Activated CD8-positive, alpha-beta memory T cell treated with anti-CD3 and anti-CD28 coated beads for 36 hours (primary cell): ENCODE data around the gene NAGK. TPM values are rescaled to one million over a fixed set of nuclear protein-coding genes. Genes with fewer than 3 reads are reported as not detected.
"Not testable (repeated sequence)": the region's sequence is repeated elsewhere in the genome, so short reads cannot be mapped to it uniquely, and the experiment has no call there.

Experiments used
- CTCF ChIA-PET: fragments of 350-600 bp; sonication (Branson Sonifier 250); formaldehyde crosslinking; loops from one replicate; lab custom pipeline; 2021; ENCODE audit warnings: antibody characterized with exemption; lab: Charles Lee
- POLR2A ChIA-PET: fragments of 350-600 bp; sonication (Branson Sonifier 250); formaldehyde crosslinking; loops from one replicate; lab custom pipeline; 2021; ENCODE audit warnings: antibody characterized with exemption; lab: Charles Lee
- total RNA-seq, 2 experiments: library from RNA; stranded (reverse); gene quantifications; one replicate each; pipeline ENCODE4 v1.2.3, GENCODE V29; 2021

NAGK gene
- total RNA-seq, 2 experiments from 2014 or later, result 58.9 to 67.9 TPM

DNA sequence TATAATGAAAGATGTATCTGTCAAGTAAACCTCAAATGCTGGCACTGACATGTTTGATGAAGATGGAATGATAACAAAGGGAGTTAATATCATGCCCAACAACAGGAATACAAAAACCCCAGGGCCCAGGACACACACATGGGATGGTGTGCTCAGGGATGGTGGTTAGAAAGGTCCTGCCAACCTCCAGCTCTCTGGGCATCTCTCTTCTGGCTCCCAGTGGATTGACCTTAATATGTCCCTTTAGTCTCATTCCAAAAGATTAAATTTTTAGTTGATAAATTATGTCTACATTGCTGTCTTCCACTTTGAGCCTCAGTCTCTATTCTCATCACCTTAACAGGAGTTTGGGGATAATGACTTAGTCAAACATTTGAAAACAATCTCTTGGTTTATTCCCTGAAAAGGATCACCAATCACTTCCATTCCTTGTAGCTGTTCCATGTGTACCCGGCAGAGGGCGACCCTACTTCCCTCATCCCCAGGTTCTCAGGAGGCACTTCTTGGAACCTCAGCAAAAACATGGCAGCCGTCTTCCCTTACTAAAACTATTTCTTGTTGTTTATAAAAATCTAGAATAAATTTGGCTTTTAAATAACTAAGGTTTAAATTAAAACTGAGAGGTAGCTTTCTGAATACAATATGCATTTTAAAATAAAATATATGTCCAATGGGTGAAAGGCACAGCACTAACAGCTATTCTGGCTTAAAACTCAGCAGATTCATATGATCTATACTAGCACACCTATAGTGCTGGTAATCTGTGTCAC is 31.9 kb downstream of the NAGK start:
- CTCF ChIA-PET, result interaction anchor here (1.3 to 2.7 kb wide), 4 partner anchors 9 to 29 kb away, joined by 3 to 11 read pairs (median 4); no protein-coding TSS in a partner anchor
- POLR2A ChIA-PET, result no interaction called here

DNA sequence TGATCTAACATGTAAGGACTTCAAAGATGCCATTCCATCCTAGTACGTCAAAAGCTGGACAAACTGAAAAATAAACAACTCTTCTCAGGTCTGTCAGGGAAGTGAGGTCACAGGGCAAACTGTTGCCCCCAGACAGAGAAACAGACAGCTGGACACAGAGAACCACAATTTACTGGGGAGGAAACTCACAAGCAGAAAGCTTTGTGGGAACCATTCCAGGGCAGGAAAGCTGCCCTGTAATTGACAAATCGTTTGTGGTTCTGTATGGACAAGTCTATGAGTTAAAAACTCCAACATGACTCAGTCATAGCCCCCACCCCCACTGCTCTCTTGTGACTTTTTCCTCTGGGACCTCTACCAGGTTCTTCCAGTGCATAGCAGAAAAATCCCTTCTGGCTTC is 33.2 kb downstream of the NAGK start:
- ChIA-PET POLR2A (interaction anchor here (0.7 kb wide), 1 partner anchor 281 kb away, joined by 5 read pairs; the partner anchor contains the start of gene CLEC4F), CTCF (interaction anchor here (1.4 to 2.7 kb wide), 2 partner anchors 8 to 30 kb away, joined by 5 to 11 read pairs; no protein-coding TSS in a partner anchor)

DNA sequence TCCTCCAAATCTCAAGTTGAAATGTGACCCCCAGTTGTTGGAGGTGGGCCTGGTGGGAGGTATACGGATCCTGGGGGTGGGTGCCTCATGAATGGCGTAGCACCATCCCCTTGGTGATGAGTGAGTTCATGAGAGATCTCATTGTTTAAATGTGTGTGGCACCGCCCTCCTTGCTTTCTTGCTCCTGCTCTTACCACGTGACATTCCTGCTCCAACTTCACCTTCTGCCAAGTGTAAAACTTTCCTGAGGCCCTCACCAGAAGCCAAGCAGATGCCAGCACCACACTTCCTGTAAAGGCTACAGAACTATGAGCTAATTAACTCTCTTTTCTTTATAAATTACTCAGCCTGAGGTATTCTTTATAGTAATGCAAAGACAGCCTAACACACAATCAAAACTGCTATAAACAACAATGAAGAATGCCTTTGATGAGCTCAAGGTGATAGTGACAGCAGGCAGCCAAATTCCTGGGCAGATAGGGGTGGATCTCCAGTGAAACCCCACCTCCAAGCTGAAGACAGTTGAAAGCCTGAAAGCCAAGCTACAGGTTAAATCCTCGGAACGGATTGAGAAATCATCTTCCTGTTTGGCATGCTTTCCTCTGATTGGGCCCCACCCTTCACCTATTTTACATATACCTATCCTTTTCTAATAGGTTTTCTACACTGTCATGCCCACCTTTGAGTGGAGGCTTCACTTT is 34.7 kb downstream of the NAGK start:
- ChIA-PET CTCF (no interaction called here), POLR2A (no interaction called here)

DNA sequence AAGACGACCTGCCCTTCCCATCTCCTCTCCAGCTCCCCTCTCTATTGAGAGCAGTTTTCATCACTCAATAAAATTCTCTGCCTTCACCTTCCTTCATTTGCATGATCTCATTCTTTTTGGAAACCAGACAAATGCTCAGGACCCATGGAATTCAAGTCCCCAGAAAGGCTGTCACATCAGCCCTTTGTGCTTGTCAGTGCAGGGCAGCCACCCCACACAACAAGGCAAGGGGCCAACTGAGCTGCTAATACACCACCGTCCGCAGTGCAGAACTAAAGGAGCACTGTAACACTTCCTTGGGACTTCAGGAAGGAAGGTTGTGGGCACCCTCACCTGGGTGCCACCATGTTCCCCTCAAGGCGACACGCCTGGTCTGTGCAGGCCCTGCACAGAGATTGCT is 35.4 kb downstream of the NAGK start:
- POLR2A ChIA-PET, result no interaction called here
- CTCF ChIA-PET, result interaction anchor here (0.8 kb wide), 1 partner anchor 84 kb away, joined by 3 read pairs; no protein-coding TSS in a partner anchor

DNA sequence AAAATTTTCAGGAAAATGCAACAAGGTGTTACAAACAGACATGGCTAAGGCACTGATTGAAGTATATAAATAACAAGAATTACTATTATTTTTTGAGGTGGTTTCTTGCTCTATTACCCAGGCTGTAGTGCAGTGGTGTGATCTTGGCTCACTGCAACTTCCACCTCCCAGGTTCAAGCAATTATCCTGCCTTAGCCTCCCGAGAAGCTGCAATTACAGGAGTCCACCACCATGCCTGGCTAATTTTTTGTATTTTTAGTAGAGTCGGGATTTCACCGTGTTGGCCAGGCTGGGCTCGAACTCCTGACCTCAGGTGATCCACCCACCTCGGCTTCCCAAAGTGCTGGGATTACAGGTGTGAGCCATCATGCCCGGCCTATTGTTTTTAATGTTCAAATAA is 38.0 kb downstream of the NAGK start:
- POLR2A ChIA-PET, CTCF ChIA-PET: not testable (repeated sequence)

DNA sequence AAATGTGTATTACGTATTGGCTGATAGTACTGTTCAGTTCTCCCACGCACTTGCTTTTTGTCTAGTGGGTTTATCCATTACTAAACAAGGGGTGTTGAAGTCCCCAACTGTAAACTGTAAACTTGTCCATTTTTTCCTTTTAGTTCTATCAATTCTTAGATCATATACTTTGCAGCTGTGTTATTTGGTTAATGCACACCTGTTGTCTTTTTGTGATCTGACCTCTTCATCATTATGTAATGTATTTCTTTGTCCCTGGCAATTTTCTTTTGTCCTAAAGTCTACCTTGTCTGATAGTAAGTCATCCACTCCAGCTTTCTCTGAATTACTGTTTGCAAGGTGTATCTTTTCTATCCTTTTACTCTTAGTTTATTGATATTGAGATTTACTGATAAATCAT is 39.6 kb downstream of the NAGK start:
- ChIA-PET POLR2A (no interaction called here), CTCF (no interaction called here)

DNA sequence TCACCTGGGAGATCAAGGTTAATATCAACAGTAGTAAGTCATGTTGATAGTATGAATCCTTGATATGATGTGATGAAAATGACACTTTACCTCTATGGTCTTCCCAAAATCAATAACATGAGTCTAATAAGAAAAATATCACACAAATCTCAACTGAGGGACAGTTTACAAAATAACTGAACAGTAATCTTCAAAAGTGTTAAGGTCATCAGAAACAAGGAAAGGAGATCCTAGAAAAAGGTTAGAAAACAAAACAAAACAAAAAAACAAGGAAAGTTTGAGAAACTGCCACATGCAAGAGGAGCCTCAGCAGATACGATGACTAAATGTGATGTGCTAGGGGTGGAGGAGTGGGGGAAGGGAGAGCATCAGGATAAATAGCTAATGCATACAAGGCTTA is 45.4 kb downstream of the NAGK start:
- CTCF ChIA-PET, result no interaction called here
- POLR2A ChIA-PET, result no interaction called here

DNA sequence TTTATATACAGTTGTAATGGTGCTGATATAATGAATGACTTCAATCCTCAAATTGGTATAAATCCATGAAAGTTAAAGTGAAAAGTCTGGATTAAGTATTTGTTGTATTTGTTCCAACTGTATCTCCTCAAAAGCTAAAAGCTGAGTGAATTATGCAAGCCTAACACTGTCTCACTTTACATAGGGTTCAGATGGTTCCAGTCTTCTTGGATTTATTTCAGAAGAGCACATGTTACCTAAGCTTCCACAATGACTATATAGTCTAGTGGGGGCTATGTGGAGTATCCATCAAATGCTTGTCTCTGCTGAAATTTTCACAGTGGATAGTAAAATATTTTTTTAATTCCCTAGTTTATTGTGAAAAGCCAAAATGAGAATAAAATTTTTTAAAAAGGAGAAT is 48.6 kb downstream of the NAGK start:
- ChIA-PET POLR2A (no interaction called here), CTCF (no interaction called here)

DNA sequence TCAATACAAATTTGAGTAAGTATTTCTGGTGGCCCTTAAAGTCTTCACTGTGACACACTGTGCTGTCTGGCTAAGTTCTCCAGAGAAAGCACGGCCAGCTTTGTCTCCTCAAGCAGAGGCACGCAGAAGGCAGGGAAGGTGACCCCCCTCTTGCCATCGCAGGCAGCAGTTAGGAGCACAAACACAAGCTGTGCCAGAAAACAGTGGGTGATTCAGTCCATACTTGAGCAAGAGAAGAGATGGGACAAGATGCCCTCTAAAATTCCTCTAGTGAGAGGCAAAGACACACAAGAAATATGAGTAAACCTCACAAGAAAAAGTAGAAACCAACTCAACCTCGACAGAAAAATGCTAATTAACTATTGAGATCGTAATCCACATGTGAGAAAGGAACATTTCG is 51.7 kb downstream of the NAGK start:
- POLR2A ChIA-PET, result no interaction called here
- CTCF ChIA-PET, result no interaction called here

DNA sequence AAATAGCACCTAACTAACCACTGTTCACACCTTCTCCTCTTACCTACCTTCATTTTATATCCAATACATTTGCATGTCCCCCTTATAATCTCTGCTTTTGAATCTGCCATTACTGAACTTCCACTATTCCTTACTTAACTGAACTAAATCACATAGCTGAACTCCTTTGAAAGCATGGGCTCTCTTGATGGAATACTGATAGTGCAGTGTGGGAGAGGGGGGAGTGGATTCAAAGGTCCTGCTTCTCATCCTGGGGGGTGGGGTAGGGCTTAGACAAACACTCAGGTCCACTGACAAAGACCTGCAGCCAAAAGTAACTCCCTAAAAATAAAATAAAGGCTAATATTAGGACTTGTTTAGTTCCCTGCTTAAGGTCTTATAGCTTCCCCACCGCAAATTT is 53.0 kb downstream of the NAGK start:
- CTCF ChIA-PET, result no interaction called here
- POLR2A ChIA-PET, result no interaction called here

DNA sequence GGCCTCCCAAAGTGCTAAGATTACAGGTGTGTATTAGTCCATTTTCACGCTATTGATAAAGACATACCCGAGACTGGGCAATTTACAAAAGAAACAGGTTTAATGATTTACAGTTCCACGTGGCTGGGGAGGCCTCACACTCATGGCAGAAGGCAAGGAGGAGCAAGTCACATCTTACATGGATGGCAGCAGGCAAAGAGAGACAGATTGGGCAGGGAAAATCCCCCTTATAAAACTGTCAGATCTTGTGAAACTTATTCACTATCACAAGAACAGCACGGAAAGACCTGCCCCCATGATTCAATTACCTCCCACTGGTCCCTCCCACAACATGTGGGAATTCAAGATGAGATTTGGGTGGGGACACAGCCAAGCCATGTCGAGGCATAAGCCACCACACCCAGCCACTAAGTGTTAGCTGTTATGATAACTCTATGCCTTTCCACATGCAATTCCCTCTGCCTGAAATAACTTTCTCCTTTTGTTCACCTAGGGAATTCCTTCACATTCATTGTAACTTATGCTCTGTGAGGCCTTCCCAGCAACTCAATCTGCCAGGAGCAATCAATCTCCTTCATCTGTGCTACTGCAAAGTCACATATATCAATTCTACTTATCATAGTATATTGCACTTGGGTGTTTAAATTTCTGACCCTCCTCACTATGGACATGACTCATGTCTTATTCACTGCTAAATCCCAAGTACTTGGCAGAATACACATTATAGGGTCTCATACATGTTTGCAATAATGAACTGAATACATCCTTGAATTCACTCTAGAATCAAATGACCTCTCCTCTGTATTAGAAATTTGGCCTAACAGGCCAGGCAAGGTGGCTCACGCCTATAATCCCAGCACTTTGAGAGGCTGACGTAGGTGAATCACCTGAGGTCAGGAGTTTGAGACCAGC is 54.2 kb downstream of the NAGK start:
- POLR2A ChIA-PET, result no interaction called here

DNA sequence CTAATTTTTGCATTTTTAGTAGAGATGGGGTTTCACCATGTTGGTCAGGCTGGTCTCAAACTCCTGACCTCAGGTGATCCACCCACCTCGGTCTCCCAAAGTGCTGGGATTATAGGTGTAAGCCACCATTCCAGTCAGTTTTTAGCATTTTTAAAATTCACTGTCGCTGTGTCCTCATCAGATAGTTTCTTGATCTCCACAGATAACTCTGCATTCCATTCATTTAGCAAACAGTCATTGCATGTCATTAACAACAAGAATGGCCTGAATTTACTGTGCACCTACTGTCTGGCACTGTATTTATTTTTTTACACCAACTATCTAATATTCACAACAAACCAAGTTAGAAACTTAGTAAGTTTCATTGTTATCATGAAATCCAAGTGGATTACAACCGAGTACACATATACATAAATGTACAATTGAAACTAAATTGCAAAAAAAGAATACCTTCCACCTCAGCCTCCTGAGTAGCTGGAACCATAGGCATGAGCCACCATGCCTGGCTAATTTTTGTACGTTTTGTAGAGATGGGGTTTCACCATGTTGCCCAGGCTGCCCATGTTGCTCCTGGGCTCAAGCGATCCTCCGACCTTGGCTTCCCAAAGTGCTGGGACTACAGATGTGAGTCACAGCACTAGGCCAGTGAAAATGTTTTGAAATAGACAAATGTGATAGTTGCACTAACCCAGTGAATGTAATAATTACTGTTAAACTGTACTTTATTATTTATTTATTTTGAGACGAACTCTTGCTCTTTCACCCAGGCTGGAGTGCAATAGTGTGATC is 57.3 kb downstream of the NAGK start:
- CTCF ChIA-PET, result no interaction called here
- POLR2A ChIA-PET, result no interaction called here

More for the DNA sequence above, 54.2 kb downstream of the NAGK start:
- CTCF ChIA-PET, result no interaction called here

DNA sequence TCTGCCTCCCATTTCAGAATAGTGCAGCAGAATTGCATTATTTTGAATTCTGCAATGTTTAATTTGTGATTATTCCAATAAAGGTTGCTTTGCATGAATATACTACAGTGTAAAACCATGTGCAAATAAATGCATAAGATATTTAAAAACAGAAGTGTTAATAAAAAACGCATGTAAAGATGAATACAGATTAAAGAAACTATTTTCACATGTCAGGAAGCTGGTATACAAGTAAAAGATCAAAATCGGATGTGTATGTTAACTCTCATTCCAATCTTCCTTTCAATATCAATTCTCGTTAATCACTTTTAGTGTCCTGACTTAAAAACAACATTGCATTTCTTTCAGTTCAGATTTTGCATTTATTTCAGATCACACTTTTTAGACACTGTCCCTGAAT is 58.5 kb downstream of the NAGK start:
- CTCF ChIA-PET, result no interaction called here
- POLR2A ChIA-PET, result no interaction called here

Other genes starting within 250 kb of the NAGK start
- gene CLEC4F, start 248.0 kb upstream of the NAGK start, total RNA-seq, result not detected
- not detected for gene CD207, start 232.8 kb upstream of the NAGK start, total RNA-seq
- not detected for gene VAX2, start 168.1 kb upstream of the NAGK start, total RNA-seq
- gene ATP6V1B1, start 132.7 kb upstream of the NAGK start, total RNA-seq, result not detected
- not detected for gene ANKRD53, start 90.0 kb upstream of the NAGK start, total RNA-seq
- gene TEX261, start 73.8 kb upstream of the NAGK start, total RNA-seq, result 10 to 100 TPM; 90.2 to 90.7 TPM
- gene MCEE, start 61.6 kb downstream of the NAGK start, total RNA-seq, result 10 to 100 TPM; 12.4 to 13.7 TPM
- gene MPHOSPH10, start 62.0 kb downstream of the NAGK start, total RNA-seq, result 10 to 100 TPM; 58.9 to 63.9 TPM
- gene PAIP2B, start 158.5 kb downstream of the NAGK start, total RNA-seq, result 1 to 10 TPM; 1.7 to 1.9 TPM